Tibial nerve (tissue), 4 donors: ENCODE measurements around the gene SEC31A.

Source experiments
- CTCF ChIP-seq, 5 experiments: fragments of 200-600 bp in 3 of 5; fragments of 450-650 bp in 2 of 5; sonication (generic) in 3 of 5; IDR thresholded peaks; one replicate each; pipeline ENCODE4 v1.5.1; 2016 to 2019; ENCODE audit warnings: antibody characterized with exemption in 5 of 5, mild to moderate bottlenecking in 3 of 5, moderate library complexity in 2 of 5
- EP300 ChIP-seq, 2 donors: sonication (generic); formaldehyde crosslinking; IDR thresholded peaks; one replicate each; pipeline ENCODE4 v1.6.1; 2017; ENCODE audit warnings: antibody characterized with exemption in 2 of 2, mild to moderate bottlenecking in 1 of 2
- POLR2A ChIP-seq, 2 donors: fragments of 450-650 bp; IDR thresholded peaks; one replicate each; pipeline ENCODE4 v1.6.1; 2017; ENCODE audit warnings: antibody characterized with exemption in 2 of 2, mild to moderate bottlenecking in 2 of 2, moderate library complexity in 2 of 2

GRCh38 chr4:82921795-82922194, 30.8 kb upstream of the SEC31A start:
- TF ChIP-seq CTCF (IDR thresholded peaks at IDR 0.05) (no peak), POLR2A (IDR thresholded peaks at IDR 0.05) (no peak), EP300 (IDR thresholded peaks at IDR 0.05) (no peak)
